ENCODE measurements around the gene SELL.
"Not testable (repeated sequence)": the region's sequence is repeated elsewhere in the genome, so short reads cannot be mapped to it uniquely, and the experiment has no call there.

The SELL gene

GRCh38 chr1:169722779-169723178 lies 11.4 kb upstream of the SELL start:
- H3K36me3 Mint-ChIP-seq (ENCODE audit: low read depth): no peaks in the 10 kb centered on the region
- H3K4me1 Mint-ChIP-seq: no peaks in the 10 kb centered on the region
- H3K27ac Mint-ChIP-seq: no peak overlapping the region
- peaks cover 2% of the 10 kb centered on the region for H3K27me3 Mint-ChIP-seq (ENCODE audit: low read depth)
- H3K4me3 Mint-ChIP-seq: no peak overlapping the region
- no peak for TF ChIP-seq CTCF (IDR thresholded peaks at IDR 0.05; ENCODE audit: unreplicated experiment in 3 of 3)
- peaks cover 6% of the 10 kb centered on the region for H3K9me3 Mint-ChIP-seq

DNA sequence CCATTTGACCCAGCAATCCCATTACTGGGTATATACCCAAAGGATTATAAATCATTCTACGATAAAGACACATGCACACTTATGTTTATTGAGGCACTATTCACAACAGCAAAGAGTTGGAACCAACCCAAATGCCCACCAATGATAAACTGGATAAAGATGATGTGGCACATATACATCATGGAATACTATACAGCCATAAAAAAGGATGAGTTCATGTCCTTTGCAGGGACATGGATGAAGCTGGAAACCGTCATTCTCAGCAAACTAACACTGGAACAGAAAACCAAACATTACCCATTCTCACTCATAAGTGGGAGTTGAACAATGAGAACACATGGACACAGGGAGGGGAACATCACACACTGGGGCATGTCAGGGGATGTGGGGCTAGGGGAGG lies 3.7 kb upstream of the SELL start:
- peaks cover 25% of the 10 kb centered on the region for H3K9me3 Mint-ChIP-seq
- not testable (repeated sequence) for H3K36me3 Mint-ChIP-seq (ENCODE audit: low read depth); H3K27ac Mint-ChIP-seq; H3K4me1 Mint-ChIP-seq; H3K4me3 Mint-ChIP-seq; H3K27me3 Mint-ChIP-seq (ENCODE audit: low read depth)

- H3K27ac Mint-ChIP-seq; H3K4me1 Mint-ChIP-seq; H3K36me3 Mint-ChIP-seq (ENCODE audit: low read depth); H3K27me3 Mint-ChIP-seq (ENCODE audit: low read depth); H3K4me3 Mint-ChIP-seq: not testable (repeated sequence)
- H3K9me3 Mint-ChIP-seq: peaks cover 19% of the 10 kb centered on the region
Observed at GRCh38 chr1:169713090-169713489, 1.7 kb upstream of the SELL start.

DNA sequence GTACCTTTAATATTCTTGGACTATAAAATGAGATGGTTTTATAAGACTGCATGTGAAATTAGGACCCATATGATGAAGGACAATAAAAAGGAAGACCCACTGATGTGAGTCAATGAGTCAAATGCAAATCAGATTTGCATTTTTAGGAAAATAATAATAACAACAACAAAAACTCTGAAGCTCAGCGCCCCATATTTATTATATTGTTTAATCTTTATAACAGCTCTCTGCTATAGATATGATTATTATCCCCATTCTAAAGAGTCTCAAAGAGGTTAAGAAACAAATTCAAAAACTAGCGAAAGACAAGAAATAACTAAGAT lies 850 bp upstream of the SELL start:
- Mint-ChIP-seq H3K4me3 (no peak overlapping the region), H3K27ac (no peak overlapping the region), H3K4me1 (no peaks in the 10 kb centered on the region), H3K9me3 (peaks cover 19% of the 10 kb centered on the region), H3K36me3 (ENCODE audit: low read depth) (no peaks in the 10 kb centered on the region), H3K27me3 (ENCODE audit: low read depth) (peaks cover 11% of the 10 kb centered on the region)
- TF ChIP-seq CTCF (IDR thresholded peaks at IDR 0.05; ENCODE audit: unreplicated experiment in 3 of 3): no peak

GRCh38 chr1:169708647-169709046 lies 2.8 kb downstream of the SELL start:
- Mint-ChIP-seq H3K4me1 (no peaks in the 10 kb centered on the region), H3K27me3 (ENCODE audit: low read depth) (peaks cover 17% of the 10 kb centered on the region), H3K4me3 (no peak overlapping the region), H3K27ac (no peak overlapping the region), H3K9me3 (peaks cover 9% of the 10 kb centered on the region), H3K36me3 (ENCODE audit: low read depth) (no peaks in the 10 kb centered on the region)
- no peak for TF ChIP-seq CTCF (IDR thresholded peaks at IDR 0.05; ENCODE audit: unreplicated experiment in 3 of 3)

DNA sequence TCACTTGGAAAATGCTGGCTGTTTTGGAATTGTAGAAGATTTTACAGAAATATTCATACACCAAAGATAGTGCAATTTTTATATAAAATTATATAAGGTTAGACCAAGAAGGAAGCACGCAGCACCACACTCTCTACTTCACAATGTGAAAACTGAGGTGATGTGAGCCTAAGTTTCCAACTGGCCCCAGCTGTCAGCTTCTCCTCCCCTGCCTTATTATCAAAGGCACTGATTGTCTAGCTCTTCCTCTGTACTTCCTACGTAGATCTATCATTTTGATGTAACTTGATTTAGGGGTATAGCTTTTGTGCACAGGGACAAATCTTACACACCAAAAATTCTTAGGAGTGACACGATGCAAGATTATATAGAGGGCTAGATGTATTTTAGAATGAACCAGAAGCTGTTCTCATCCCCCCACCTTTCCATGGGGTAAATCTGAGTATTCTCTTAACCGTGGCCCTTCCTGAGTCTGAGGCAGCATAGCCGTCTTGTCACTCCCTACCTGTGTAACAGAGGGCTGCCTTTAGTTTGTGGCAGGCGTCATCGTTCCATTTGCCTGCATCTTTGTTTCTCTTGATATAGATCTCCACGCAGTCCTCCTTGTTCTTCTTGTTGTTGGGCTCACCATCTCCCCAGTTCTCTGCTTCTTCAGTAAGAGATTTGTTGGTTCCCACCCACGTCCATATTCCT lies 3.4 kb downstream of the SELL start:
- no peak overlapping the region for H3K27ac Mint-ChIP-seq
- H3K4me1 Mint-ChIP-seq: no peaks in the 10 kb centered on the region
- H3K9me3 Mint-ChIP-seq: peaks cover 5% of the 10 kb centered on the region
- H3K4me3 Mint-ChIP-seq: no peak overlapping the region
- H3K36me3 Mint-ChIP-seq (ENCODE audit: low read depth): no peaks in the 10 kb centered on the region
- H3K27me3 Mint-ChIP-seq (ENCODE audit: low read depth): peaks cover 17% of the 10 kb centered on the region
- no peak for TF ChIP-seq CTCF (IDR thresholded peaks at IDR 0.05; ENCODE audit: unreplicated experiment in 3 of 3)

GRCh38 chr1:169704797-169705196 lies 6.6 kb downstream of the SELL start:
- no peaks in the 10 kb centered on the region for H3K36me3 Mint-ChIP-seq (ENCODE audit: low read depth)
- H3K27ac Mint-ChIP-seq: no peak overlapping the region
- no peaks in the 10 kb centered on the region for H3K9me3 Mint-ChIP-seq
- no peak for TF ChIP-seq CTCF (IDR thresholded peaks at IDR 0.05; ENCODE audit: unreplicated experiment in 3 of 3)
- H3K4me3 Mint-ChIP-seq: no peak overlapping the region
- no peaks in the 10 kb centered on the region for H3K4me1 Mint-ChIP-seq
- peaks cover 18% of the 10 kb centered on the region for H3K27me3 Mint-ChIP-seq (ENCODE audit: low read depth)

Data from nephron (organoid).